NCI-H1105 (cell line): Measurements from ENCODE around the gene MCRS1.
"Not testable (repeated sequence)": the region's sequence is repeated elsewhere in the genome, so short reads cannot be mapped to it uniquely, and the experiment has no call there.

Experiments used
- DNase-seq: peaks from one replicate; lab custom pipeline; 2025; lab: John Stamatoyannopoulos, UW

MCRS1 gene

GRCh38 chr12:49540229-49541139 lies 27.5 kb downstream of the MCRS1 start:
- no peak for DNase-seq

- DNase-seq: no peak
These were observed 28.3 kb downstream of the MCRS1 start for GRCh38 chr12:49539406-49540228.

DNA sequence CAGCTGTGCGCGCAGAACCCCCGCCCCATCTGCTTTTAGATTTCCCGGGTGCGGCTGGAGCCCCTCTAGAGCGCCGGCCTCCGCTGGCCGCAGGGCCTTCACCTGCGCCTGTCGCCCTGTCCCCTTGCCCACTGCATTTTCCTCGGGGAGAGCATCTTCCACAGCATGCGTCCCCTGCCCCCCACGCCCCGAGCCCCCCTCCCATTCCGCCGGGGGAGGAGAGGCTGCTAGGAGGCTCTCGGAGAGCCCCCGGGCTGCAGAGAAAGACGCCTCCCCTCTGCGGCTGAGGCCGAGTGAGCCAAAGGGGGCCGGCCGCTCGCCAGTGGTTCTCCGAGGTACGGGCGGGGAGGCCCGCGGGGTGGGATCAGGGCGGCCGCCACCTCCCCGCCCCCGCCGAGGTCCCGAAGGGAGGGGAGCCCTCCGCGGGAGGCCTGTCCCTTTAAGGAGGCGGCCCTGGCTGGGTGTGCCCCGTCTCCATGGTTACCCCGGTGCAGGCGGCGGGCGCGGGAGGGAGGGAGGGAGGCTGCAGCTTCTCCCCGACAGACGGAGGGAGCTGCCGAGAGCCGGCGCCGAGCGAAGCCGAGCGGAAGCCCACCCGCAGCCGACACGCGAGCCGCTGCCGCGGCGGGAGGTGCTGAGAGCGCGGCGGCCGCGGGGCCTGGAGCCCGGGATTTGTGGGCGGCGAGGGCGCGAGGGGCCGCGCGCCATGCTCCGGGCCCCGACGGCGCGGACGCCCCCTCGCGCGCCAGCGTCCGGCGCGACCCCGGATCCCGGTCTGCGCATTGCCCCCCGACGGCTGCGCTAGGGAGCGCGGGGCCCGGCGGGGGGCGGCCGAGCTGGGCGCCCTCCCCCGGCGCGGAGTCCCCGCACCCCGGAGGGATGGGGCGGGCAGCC lies 29.2 kb downstream of the MCRS1 start, which contains the start of gene KCNH3:
Gene KCNH3, plus strand, starts transcription at position 521 of the 894 bp plus-strand sequence. CDS start 387 bp downstream, outside the sequence.
- DNase-seq: peak; percentile 76

- peak; percentile 21 for DNase-seq
These were observed 30.0 kb downstream of the MCRS1 start for GRCh38 chr12:49537752-49538509.

DNA sequence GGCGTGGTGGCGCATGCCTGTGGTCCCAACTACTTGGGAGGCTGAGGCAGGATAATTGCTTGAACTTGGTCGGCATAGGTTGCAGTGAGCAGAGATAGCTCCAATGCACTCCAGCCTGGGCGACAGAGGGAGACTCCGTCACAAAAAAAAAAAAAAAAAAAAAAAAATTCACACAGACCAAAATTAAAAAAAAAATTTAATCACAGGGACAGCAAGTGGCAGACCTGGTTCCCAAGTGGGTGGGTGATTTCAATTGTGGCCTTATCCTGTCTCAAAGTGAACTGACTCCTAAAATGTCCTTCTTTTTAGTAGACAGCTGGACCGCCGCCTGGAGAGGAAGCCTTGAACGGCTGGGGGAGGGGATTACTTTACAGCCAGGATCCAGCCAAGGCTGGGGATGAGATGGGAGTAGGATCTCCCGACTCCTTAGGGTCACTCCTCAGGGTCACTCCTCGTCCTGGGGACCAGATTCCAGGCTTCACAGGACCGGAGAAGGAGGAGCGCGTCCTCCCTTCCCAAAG lies 30.7 kb downstream of the MCRS1 start:
- DNase-seq: no peak

- no peak for DNase-seq
These were observed 31.3 kb downstream of the MCRS1 start for GRCh38 chr12:49536526-49537071.

DNA sequence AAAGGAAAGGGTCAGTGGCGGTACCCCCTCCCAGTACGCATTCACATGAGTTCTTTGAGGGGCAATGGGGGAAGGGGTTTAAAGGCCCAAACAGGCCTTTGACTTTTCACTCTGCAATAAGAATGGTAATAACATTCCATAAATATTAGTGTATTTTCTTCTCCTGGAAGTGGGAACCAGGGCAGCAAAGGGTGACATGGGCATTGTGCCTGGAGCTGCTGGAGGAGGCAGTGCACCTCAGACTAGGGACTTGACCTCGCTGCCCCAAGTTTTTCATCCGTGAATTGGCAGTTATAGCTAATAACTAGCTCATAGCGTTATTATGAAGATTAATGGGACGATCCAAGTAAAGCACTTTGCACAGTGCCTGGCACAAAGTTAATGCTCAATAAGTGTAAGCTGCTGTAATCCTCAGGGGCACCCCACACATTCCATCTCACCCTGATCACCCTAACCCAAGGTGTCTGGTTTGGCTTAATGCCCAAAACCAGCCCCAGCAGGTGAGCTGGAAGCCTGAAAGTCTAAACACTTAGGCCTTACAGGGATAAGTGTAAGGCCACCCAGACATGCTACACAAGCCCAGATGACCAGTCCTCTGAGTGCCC lies 31.9 kb downstream of the MCRS1 start:
- no peak for DNase-seq

- no peak for DNase-seq
These were observed 33.1 kb downstream of the MCRS1 start for GRCh38 chr12:49534731-49535278.

GRCh38 chr12:49534122-49534521 lies 33.8 kb downstream of the MCRS1 start:
- DNase-seq: not testable (repeated sequence)

GRCh38 chr12:49533331-49533730 lies 34.6 kb downstream of the MCRS1 start:
- no peak for DNase-seq

DNA sequence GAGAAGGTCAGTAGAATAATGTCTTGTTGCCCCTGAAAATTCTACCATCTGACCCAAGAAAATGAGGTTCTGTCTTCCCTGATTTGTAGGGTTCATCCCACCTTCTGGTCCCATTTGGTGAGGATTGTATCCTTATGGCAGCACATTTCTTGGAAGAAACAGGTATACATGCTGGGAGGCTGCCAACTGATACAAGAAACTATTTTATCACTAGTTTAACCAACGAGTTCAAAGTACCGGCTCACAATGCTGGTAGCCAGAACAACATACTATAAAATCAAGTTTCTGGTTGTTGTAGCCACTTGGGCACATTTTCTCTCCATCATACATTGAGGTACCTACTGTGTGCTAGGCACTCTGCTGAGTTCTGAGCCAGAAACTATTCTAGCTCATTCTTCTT lies 36.2 kb downstream of the MCRS1 start:
- DNase-seq: no peak

DNA sequence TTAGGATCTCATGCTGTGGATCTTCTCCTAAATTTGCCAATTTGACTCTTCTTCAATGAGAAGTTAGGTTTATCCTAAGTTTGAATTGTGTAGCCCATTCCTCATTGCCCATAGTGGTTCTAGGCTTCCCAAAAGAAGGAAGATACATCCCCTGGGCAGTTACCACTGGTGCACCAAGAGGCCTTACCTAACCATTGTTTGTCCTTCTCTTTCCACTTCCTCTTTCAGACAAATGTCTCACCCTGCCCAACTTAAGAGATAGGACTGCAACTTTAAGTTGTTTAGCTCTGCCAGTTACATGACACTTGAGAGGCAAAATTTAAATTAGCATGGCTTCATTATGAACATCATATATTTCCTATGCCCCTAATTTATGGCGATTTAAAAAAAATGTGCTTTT lies 38.5 kb downstream of the MCRS1 start:
- DNase-seq: no peak

GRCh38 chr12:49527361-49528130 lies 40.4 kb downstream of the MCRS1 start:
- no peak for DNase-seq

DNA sequence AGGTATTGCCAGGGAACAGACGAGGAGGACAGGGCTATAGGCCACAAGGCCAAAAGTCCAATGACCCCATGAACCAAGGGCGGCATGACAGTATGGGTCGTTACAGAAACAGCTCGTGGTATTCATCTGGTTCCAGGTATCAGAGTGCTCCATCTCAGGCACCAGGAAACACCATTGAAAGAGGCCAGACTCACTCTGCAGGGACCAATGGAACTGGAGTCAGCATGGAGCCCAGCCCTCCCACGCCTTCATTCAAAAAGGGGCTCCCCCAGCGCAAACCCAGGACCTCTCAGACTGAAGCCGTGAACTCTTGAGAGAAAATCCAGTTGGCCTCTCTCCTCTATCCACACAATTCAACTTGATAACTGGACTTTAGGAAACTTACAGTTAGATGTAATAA lies 42.0 kb downstream of the MCRS1 start:
- DNase-seq: no peak

DNA sequence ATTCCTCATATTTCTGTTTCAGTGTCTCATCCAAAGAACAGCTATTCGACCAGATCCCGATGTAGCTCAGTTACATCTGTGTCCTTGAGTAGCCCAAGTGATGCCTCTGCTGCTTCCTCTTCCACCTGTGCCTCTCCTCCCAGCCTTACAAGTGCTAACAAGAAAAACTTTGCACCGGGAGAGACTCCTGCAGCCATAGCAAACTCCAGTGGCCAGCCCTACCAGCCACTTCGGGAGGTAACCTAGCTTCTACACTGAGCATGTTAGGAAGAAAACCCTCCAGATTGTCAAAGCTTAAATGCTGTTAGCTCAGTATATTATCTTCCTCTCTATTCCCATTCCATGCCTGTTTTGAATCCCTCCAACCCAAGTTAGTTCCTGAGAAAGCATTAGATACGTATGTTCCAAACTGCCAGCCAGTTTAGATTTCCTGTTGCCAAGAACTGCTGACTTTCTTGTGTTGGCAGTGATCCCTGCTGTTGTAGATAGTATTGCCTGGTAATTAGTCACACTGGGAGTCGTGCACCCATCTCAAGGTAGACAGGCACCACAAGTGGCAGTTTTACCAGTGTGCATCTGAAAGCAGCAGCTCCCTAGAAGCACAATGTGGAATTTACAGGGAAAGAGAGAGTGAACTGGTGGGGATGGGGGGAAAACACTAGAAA lies 43.1 kb downstream of the MCRS1 start:
- no peak for DNase-seq

GRCh38 chr12:49521389-49521788 lies 46.6 kb downstream of the MCRS1 start:
- DNase-seq: no peak

GRCh38 chr12:49519574-49519936 lies 48.4 kb downstream of the MCRS1 start:
- no peak for DNase-seq

DNA sequence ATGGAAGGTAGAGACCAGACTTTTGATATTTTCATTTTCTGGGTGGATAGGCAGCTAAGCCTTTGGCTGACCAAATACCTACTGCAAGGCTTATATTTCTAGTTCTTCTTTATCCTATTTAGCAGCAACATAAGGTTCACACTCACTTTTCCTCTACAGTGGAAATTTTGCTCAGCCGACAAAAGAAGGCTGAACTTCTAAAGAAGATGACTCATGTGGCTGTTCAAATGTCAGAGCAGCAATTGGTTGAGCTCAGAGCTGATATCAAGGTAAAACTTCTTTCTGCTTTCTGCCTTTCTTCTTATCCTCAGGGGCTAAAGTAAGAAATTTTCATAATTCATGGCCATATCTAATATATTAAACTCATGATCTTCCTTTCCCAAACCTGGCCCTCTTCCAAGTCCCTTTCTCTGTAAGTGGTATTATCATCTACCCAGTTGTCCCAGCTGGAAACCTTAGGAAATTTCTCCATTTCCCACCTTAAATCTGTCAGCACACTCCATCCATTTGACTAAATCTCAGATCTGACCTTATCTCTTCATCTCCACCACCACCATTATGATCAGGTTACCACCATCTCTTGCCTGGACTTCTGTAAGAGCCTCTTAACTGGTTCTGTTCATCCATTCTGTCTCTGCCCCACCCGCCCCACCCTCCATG lies 48.9 kb downstream of the MCRS1 start:
- DNase-seq: no peak
